Measurements from ENCODE around the gene TSPY9.
"Not testable (repeated sequence)": the region's sequence is repeated elsewhere in the genome, so short reads cannot be mapped to it uniquely, and the experiment has no call there.

- TF ChIP-seq CTCF, EZH2 (IDR thresholded peaks at IDR 0.05): not testable (repeated sequence)
These were observed 40.5 kb downstream of the TSPY9 start, which contains the start of gene TSPY10 for GRCh38 chrY:9527580-9527979.
